ENCODE data around the gene FBXO45. TPM values are rescaled to one million over a fixed set of nuclear protein-coding genes. Genes with fewer than 3 reads are reported as not detected.

FBXO45 gene
- total and polyA plus RNA-seq, 3 donors from 2014 or later, result 11.0 to 20.4 (median 16.4) TPM

GRCh38 chr3:196555295-196555694 is 13.2 kb upstream of the FBXO45 start:
- no peak for DNase-seq
- TF ChIP-seq, protein P1, sequence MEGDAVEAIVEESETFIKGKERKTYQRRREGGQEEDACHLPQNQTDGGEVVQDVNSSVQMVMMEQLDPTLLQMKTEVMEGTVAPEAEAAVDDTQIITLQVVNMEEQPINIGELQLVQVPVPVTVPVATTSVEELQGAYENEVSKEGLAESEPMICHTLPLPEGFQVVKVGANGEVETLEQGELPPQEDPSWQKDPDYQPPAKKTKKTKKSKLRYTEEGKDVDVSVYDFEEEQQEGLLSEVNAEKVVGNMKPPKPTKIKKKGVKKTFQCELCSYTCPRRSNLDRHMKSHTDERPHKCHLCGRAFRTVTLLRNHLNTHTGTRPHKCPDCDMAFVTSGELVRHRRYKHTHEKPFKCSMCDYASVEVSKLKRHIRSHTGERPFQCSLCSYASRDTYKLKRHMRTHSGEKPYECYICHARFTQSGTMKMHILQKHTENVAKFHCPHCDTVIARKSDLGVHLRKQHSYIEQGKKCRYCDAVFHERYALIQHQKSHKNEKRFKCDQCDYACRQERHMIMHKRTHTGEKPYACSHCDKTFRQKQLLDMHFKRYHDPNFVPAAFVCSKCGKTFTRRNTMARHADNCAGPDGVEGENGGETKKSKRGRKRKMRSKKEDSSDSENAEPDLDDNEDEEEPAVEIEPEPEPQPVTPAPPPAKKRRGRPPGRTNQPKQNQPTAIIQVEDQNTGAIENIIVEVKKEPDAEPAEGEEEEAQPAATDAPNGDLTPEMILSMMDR (IDR thresholded peaks at IDR 0.05), result no peak
- TF ChIP-seq POLR2A (IDR thresholded peaks at IDR 0.05), result no peak
- Histone ChIP-seq H3K4me1 (no peaks in the 10 kb centered on the region), H3K27ac (no peak overlapping the region), H3K4me3 (no peak overlapping the region), H3K36me3 (ENCODE audit: low read depth, missing control alignments) (no peaks in the 10 kb centered on the region), H3K27me3 (no peaks in the 10 kb centered on the region), H3K9me3 (no peaks in the 10 kb centered on the region)
- 90 to 91% methylated on average over 3 of the region's 3 CpGs for WGBS, 2 donors
- intact Hi-C loops (cut with DNase I; ENCODE audit: low total_unique reads), result no loop called here

DNA sequence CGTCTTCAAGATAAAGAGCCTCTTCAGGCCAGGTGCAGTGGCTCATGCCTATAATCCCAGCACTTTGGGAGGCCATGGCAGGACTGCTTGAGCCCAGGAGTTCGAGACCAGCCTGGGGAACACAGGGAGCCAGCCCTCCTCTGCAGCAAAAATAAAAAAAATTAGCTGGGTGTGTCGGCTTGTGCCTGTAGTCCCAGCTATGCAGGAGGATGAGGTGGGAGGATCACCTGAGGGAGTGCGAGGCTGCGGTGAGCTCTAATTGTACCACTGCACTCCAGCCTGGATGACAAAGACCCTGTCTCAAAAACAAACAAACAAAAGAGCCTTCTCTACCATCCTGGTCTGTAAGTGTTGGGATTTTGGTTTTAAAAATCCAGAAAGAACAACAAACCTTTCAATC is 11.2 kb upstream of the FBXO45 start:
- H3K4me1 ChIP-seq, result no peaks in the 10 kb centered on the region
- H3K4me3 ChIP-seq, result no peak overlapping the region
- no peak overlapping the region for H3K27ac ChIP-seq
- DNase-seq, result no peak
- intact Hi-C loops (cut with DNase I; ENCODE audit: low total_unique reads), result no loop called here
- TF ChIP-seq POLR2A (IDR thresholded peaks at IDR 0.05), result no peak
- TF ChIP-seq, protein P1 (IDR thresholded peaks at IDR 0.05), result no peak
- H3K9me3 ChIP-seq, result no peaks in the 10 kb centered on the region
- no peaks in the 10 kb centered on the region for H3K36me3 ChIP-seq (ENCODE audit: low read depth, missing control alignments)
- 85 to 88% methylated on average over 5 of the region's 5 CpGs for WGBS, 2 donors
- no peaks in the 10 kb centered on the region for H3K27me3 ChIP-seq

GRCh38 chr3:196558476-196558875 is 10.0 kb upstream of the FBXO45 start:
- Histone ChIP-seq H3K9me3 (no peaks in the 10 kb centered on the region), H3K36me3 (ENCODE audit: low read depth, missing control alignments) (no peaks in the 10 kb centered on the region), H3K27ac (no peak overlapping the region), H3K27me3 (no peaks in the 10 kb centered on the region), H3K4me1 (no peaks in the 10 kb centered on the region), H3K4me3 (no peak overlapping the region)
- no peak for TF ChIP-seq POLR2A (IDR thresholded peaks at IDR 0.05)
- TF ChIP-seq, protein P1 (IDR thresholded peaks at IDR 0.05), result no peak
- intact Hi-C loops (cut with DNase I; ENCODE audit: low total_unique reads), result no loop called here
- DNase-seq, result no peak

- no peak overlapping the region for H3K4me3 ChIP-seq
- H3K36me3 ChIP-seq (ENCODE audit: low read depth, missing control alignments), result no peaks in the 10 kb centered on the region
- intact Hi-C loops (cut with DNase I; ENCODE audit: low total_unique reads), result no loop called here
- no peaks in the 10 kb centered on the region for H3K9me3 ChIP-seq
- no peak for DNase-seq
- no peak for TF ChIP-seq POLR2A (IDR thresholded peaks at IDR 0.05)
- TF ChIP-seq, protein P1 (IDR thresholded peaks at IDR 0.05), result no peak
- no peak overlapping the region for H3K27ac ChIP-seq
- H3K27me3 ChIP-seq, result no peaks in the 10 kb centered on the region
- no peaks in the 10 kb centered on the region for H3K4me1 ChIP-seq
- 70 to 77% methylated on average over 3 of the region's 3 CpGs for WGBS, 2 donors
These were observed 8.6 kb upstream of the FBXO45 start for GRCh38 chr3:196559826-196560225.

- Histone ChIP-seq H3K9me3 (no peaks in the 10 kb centered on the region), H3K4me1 (peaks cover 6% of the 10 kb centered on the region), H3K36me3 (ENCODE audit: low read depth, missing control alignments) (no peaks in the 10 kb centered on the region), H3K27me3 (no peaks in the 10 kb centered on the region), H3K4me3 (no peak overlapping the region), H3K27ac (no peak overlapping the region)
- DNase-seq, result no peak
- TF ChIP-seq, protein P1 (IDR thresholded peaks at IDR 0.05), result no peak
- TF ChIP-seq POLR2A (IDR thresholded peaks at IDR 0.05), result no peak
- 92 to 95% methylated on average over 9 of the region's 9 CpGs for WGBS, 2 donors
- intact Hi-C loops (cut with DNase I; ENCODE audit: low total_unique reads), result no loop called here
These were observed 4.7 kb upstream of the FBXO45 start for GRCh38 chr3:196563721-196564225.

Measured in testis (tissue), 3 donors.